DOHH2 (cell line): Measurements from ENCODE around the gene PDE9A.

Source experiments
- CTCF ChIP-seq: fragments of 200-600 bp; sonication (generic); IDR thresholded peaks from one replicate; pipeline ENCODE4 v1.5.1; 2014; ENCODE audit warnings: antibody characterized with exemption, mild to moderate bottlenecking, low read depth, low read length; ENCODE audit not compliant: poor library complexity, severe bottlenecking
- EZH2phosphoT487 ChIP-seq: fragments of 200-600 bp; sonication (generic); IDR thresholded peaks from 2 replicates; pipeline ENCODE4 v1.6.1; 2017; ENCODE audit warnings: borderline replicate concordance, mild to moderate bottlenecking, antibody characterized with exemption, low read length, moderate library complexity, mixed read lengths

DNA sequence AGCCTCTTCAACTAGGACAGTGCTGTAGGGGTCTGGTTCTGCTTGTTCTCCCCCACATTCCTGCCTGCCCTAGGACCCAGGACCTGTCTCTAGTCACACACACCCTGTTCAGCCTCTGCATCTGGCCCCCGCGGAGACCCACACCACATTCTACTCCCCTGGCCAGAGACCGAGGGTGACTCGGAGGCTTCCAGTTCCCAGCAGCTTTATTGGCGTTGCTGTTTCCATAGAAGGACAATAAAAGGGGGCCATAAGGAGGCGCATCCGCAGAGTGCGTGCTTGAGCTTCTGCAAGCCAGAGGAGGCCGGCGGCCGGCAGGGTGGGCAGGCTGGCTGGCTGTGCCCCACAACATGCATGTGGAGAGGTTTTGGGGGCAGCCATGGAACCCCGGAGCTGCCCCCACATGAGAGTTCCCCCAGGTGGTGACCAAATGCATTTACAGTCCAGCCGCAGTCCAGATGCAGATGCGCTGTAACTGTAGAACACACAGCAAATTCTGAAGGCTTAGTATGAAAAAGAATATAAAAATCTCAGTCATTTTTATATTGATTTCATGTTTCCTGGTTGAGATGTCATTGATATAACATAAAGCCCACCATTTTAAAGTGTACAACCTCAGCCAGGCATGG lies 52.4 kb downstream of the PDE9A start:
- TF ChIP-seq CTCF: no peak
- no peak for TF ChIP-seq EZH2phosphoT487
